Activated CD4-positive, alpha-beta T cell treated with anti-CD3 and anti-CD28 coated beads for 48 hours (primary cell): ENCODE data around the gene FBXO10.
"Not testable (repeated sequence)": the region's sequence is repeated elsewhere in the genome, so short reads cannot be mapped to it uniquely, and the experiment has no call there.

Experiments
- DNase-seq: peaks from one replicate; pipeline ENCODE4 v3.0.0-alpha.2; 2020

FBXO10 gene

DNA sequence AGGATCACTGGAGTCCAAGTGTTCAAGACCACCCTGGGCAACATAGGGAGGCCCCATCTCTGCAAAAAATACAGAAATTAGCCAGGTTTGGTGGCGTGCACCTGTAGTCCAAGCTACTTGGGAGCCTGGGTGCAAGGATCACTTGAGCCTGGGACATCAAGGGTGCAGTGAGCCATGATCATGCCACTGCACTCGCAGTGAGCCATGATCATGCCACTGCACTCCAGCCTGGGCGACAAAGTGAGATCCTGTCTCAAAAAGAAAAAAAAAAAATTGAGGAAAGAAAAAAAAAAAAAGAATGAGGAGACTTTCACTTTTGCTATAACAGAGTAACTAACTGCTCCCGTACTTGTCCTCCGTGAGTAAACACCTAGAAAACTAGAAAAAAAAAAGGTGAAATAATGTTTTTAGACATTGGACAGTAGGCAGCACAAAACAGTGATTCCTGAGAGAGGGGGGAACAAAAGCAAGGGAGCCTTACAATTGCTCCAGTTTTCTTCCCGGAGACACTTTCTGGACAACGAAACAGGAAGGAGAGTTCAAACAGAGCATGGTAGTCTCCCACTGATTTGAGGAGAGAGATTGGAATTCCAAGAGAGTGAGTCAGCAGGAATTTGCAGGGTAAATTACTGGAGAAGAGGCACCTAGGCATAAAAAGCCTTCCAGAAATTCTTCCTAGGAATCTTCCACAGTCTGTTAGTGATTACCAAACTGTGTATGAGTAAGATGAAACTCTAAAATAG lies 104.1 kb downstream of the FBXO10 start:
- DNase-seq = no peak

- no peak for DNase-seq
Measured at GRCh38 chr9:37468620-37469019, 107.6 kb downstream of the FBXO10 start.

GRCh38 chr9:37467530-37467929 lies 108.7 kb downstream of the FBXO10 start:
- not testable (repeated sequence) for DNase-seq

GRCh38 chr9:37466037-37466709 lies 110.0 kb downstream of the FBXO10 start:
- peak; percentile 56 for DNase-seq

DNA sequence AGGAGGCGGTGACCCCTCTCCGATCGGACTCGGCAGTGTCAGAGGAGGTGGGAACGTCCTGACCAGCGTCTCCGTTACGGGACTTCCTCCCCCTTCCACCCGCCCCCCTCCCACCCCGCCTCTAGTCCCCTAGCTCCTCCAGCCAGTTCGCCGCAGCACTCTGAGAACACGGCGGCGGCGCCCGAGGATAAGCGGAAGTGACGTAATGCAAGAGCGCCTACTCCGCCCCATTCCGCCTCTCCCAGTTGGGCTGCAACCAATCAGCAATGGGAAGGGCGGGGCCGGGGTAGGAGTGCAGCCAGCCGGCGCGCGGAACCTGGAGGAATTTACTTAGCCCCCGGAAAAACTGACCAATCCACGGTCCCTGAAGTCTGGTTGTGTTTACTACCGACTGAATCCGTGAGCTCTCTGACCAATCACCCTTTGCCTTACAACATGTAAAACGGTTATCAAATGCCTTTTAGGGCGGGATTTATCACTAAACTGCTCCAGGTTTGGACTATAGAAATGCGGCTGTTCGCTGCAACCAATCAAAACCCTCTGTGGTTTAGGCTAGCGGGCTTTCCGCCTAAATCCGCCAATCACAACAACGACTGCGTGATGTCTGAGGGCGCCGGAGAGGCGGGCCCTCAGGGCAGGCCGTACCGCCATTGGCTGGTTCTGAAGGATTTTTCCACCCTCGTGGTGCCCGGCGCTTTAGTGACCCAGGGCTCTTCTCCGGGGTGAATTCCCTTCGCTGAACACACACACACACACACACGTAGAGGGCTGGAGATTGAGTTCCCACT lies 110.7 kb downstream of the FBXO10 start, which contains the start of gene ZBTB5:
Gene ZBTB5, minus strand, starts transcription at position 202 of the 788 bp plus-strand sequence. CDS start 22,899 bp downstream, outside the sequence.
- peak; percentile 99 for DNase-seq

- DNase-seq = peak; percentile 77
Measured at GRCh38 chr9:37464426-37465248, 111.5 kb downstream of the FBXO10 start.

GRCh38 chr9:37464006-37464405 lies 112.2 kb downstream of the FBXO10 start:
- no peak for DNase-seq
